ENCODE data around the gene ZNF628.

The ZNF628 gene

GRCh38 chr19:55461259-55461973 lies 15.0 kb upstream of the ZNF628 start, which contains the start of gene ISOC2 (continued):
- TF ChIP-seq, protein P1, sequence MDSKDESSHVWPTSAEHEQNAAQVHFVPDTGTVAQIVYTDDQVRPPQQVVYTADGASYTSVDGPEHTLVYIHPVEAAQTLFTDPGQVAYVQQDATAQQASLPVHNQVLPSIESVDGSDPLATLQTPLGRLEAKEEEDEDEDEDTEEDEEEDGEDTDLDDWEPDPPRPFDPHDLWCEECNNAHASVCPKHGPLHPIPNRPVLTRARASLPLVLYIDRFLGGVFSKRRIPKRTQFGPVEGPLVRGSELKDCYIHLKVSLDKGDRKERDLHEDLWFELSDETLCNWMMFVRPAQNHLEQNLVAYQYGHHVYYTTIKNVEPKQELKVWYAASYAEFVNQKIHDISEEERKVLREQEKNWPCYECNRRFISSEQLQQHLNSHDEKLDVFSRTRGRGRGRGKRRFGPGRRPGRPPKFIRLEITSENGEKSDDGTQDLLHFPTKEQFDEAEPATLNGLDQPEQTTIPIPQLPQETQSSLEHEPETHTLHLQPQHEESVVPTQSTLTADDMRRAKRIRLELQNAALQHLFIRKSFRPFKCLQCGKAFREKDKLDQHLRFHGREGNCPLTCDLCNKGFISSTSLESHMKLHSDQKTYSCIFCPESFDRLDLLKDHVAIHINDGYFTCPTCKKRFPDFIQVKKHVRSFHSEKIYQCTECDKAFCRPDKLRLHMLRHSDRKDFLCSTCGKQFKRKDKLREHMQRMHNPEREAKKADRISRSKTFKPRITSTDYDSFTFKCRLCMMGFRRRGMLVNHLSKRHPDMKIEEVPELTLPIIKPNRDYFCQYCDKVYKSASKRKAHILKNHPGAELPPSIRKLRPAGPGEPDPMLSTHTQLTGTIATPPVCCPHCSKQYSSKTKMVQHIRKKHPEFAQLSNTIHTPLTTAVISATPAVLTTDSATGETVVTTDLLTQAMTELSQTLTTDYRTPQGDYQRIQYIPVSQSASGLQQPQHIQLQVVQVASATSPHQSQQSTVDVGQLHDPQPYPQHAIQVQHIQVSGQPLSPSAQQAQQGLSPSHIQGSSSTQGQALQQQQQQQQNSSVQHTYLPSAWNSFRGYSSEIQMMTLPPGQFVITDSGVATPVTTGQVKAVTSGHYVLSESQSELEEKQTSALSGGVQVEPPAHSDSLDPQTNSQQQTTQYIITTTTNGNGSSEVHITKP (tag by site-specific recombination; IDR thresholded peaks at IDR 0.05), result peak; percentile 29; the same call in 1 of the 2 replicates
- no peak for TF ChIP-seq ZNF747 (tag by site-specific recombination; IDR thresholded peaks at IDR 0.05)
- TF ChIP-seq, protein P2, sequence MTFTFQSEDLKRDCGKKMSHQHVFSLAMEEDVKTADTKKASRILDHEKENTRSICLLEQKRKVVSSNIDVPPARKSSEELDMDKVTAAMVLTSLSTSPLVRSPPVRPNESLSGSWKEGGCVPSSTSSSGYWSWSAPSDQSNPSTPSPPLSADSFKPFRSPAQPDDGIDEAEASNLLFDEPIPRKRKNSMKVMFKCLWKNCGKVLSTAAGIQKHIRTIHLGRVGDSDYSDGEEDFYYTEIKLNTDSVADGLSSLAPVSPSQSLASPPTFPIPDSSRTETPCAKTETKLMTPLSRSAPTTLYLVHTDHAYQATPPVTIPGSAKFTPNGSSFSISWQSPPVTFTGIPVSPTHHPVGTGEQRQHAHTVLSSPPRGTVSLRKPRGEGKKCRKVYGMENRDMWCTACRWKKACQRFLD (tag by site-specific recombination; IDR thresholded peaks at IDR 0.05), result no peak
- no peak for TF ChIP-seq ZNF514 (tag by site-specific recombination; IDR thresholded peaks at IDR 0.05)

- no peak overlapping the region for H3K27ac ChIP-seq (ENCODE audit: extremely low read depth, low read depth, low read length)
- TF ChIP-seq ZNF211 (tag by site-specific recombination; IDR thresholded peaks at IDR 0.05; ENCODE audit: low read depth) (no peak), ZEB2 (tag by site-specific recombination; IDR thresholded peaks at IDR 0.05) (no peak), SALL2 (tag by site-specific recombination; IDR thresholded peaks at IDR 0.05; ENCODE audit: borderline replicate concordance) (no peak), KLF16 (tag by site-specific recombination; IDR thresholded peaks at IDR 0.05) (no peak), ZNF501 (tag by site-specific recombination; IDR thresholded peaks at IDR 0.05) (0 out of 2 replicates have a peak, but pooled peaks have one; percentile 20), ZSCAN30 (tag by site-specific recombination; IDR thresholded peaks at IDR 0.05) (0 out of 2 replicates have a peak, but pooled peaks have one; percentile 26), ZNF214 (tag by site-specific recombination; IDR thresholded peaks at IDR 0.05; ENCODE audit: borderline replicate concordance) (no peak), ZNF623 (tag by site-specific recombination; IDR thresholded peaks at IDR 0.05) (peak; percentile 97), MYNN (tag by site-specific recombination; IDR thresholded peaks at IDR 0.05; ENCODE audit: borderline replicate concordance) (no peak), SP3 (tag by site-specific recombination; IDR thresholded peaks at IDR 0.05) (peak; percentile 74), ZNF596 (tag by site-specific recombination; IDR thresholded peaks at IDR 0.05) (peak; percentile 55; the same call in 1 of the 2 replicates), ZNF341 (tag by site-specific recombination; IDR thresholded peaks at IDR 0.05; ENCODE audit: low read depth) (peak; percentile 89), ZSCAN16 (tag by site-specific recombination; IDR thresholded peaks at IDR 0.05) (no peak), FEZF1 (tag by site-specific recombination; IDR thresholded peaks at IDR 0.05) (no peak), ZNF843 (tag by site-specific recombination; IDR thresholded peaks at IDR 0.05) (0 out of 2 replicates have a peak, but pooled peaks have one; percentile 20), KLF7 (tag by site-specific recombination; IDR thresholded peaks at IDR 0.05; ENCODE audit: borderline replicate concordance) (peak; percentile 45; the same call in 1 of the 2 replicates), KLF10 (tag by site-specific recombination; IDR thresholded peaks at IDR 0.05) (0 out of 2 replicates have a peak, but pooled peaks have one; percentile 1), CTCF (tag by site-specific recombination; IDR thresholded peaks at IDR 0.05) (0 out of 2 replicates have a peak, but pooled peaks have one; percentile 9)
- TF ChIP-seq, protein P3, sequence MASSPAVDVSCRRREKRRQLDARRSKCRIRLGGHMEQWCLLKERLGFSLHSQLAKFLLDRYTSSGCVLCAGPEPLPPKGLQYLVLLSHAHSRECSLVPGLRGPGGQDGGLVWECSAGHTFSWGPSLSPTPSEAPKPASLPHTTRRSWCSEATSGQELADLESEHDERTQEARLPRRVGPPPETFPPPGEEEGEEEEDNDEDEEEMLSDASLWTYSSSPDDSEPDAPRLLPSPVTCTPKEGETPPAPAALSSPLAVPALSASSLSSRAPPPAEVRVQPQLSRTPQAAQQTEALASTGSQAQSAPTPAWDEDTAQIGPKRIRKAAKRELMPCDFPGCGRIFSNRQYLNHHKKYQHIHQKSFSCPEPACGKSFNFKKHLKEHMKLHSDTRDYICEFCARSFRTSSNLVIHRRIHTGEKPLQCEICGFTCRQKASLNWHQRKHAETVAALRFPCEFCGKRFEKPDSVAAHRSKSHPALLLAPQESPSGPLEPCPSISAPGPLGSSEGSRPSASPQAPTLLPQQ (tag by site-specific recombination; IDR thresholded peaks at IDR 0.05), result peak; percentile 42
- no peaks in the 10 kb centered on the region for H3K36me3 ChIP-seq (ENCODE audit: control insufficient read depth in 2 of 2, insufficient read depth in 1 of 2, low read length in 2 of 2)
- ChIA-PET POLR2A (interaction anchor here (0.5 to 1.7 kb wide), 38 partner anchors 9 to 1261 kb away, joined by 3 to 34 read pairs (median 4); partner anchors contain the start of genes BRSK1, FIZ1, HSPBP1 and KMT5C), CTCF (interaction anchor here (0.6 to 1.6 kb wide), 10 partner anchors 9 to 185 kb away, joined by 3 to 12 read pairs (median 3); partner anchors contain the start of gene ZNF865)
- H3K4me3 ChIP-seq (ENCODE audit: low read depth, low read length), result peak overlapping the region; percentile 49
- peaks cover 12% of the 10 kb centered on the region for H3K4me1 ChIP-seq (ENCODE audit: control insufficient read depth, insufficient read depth, low read length)
- no peaks in the 10 kb centered on the region for H3K9me3 ChIP-seq (ENCODE audit: control insufficient read depth, insufficient read depth, low read depth, low read length)
Measured at GRCh38 chr19:55461974-55462626, 14.3 kb upstream of the ZNF628 start.

Measured in HEK293 (cell line).